H1 (cell line): ENCODE measurements around the gene CCDC9B. TPM values are rescaled to one million over a fixed set of nuclear protein-coding genes. Genes with fewer than 3 reads are reported as not detected.

Experiments
- CTCF ChIA-PET: fragments of 300-600 bp; sonication (Branson Sonifier 250); formaldehyde crosslinking; loops from one replicate; lab custom pipeline; 2021; ENCODE audit not compliant: partially characterized antibody; lab: Charles Lee
- POLR2A ChIA-PET: fragments of 300-600 bp; sonication (Branson Sonifier 250); formaldehyde crosslinking; loops from one replicate; lab custom pipeline; 2021; ENCODE audit warnings: inconsistent platforms; ENCODE audit not compliant: partially characterized antibody; lab: Charles Lee
- DNase-seq, 2 experiments: peaks; one replicate each; pipeline versions ENCODE4 v3.0.0 to v3.0.0-alpha.2; 2010 to 2022; ENCODE audit warnings: low spot score in 2 of 2, low read depth in 1 of 2, mixed read lengths in 1 of 2
- FAIRE-seq: peaks from 2 replicates; lab custom pipeline; 2011; peaks lifted over from hg19 to GRCh38; lab: Jason Lieb, UNC
- H2AFZ ChIP-seq: 2 replicates; pipeline ENCODE4 v1.8.1; 2012; ENCODE audit warnings: low read length, inconsistent platforms
- H2AK5ac ChIP-seq: 2 replicates; pipeline ENCODE4 v1.6.1; 2013; ENCODE audit warnings: low read depth, low read length
- H2BK120ac ChIP-seq: replicated peaks from 2 replicates; pipeline ENCODE3; 2013; ENCODE audit warnings: low read depth, low read length, inconsistent platforms
- H2BK12ac ChIP-seq: 2 replicates; pipeline ENCODE4 v1.6.1; 2013; ENCODE audit warnings: low read depth, low read length
- H2BK15ac ChIP-seq: 2 replicates; pipeline ENCODE4 v1.6.1; 2013; ENCODE audit warnings: low read length
- H2BK20ac ChIP-seq: 2 replicates; pipeline ENCODE4 v1.6.1; 2013; ENCODE audit warnings: low read length
- H2BK5ac ChIP-seq: 2 replicates; pipeline ENCODE4 v1.6.1; 2013; ENCODE audit warnings: low read depth, low read length
- H3K14ac ChIP-seq: 2 replicates; pipeline ENCODE4 v1.6.1; 2013; ENCODE audit warnings: inconsistent platforms; ENCODE audit not compliant: insufficient read length
- H3K18ac ChIP-seq: 2 replicates; pipeline ENCODE4 v1.6.1; 2013; ENCODE audit warnings: low read length; ENCODE audit errors: extremely low read depth
- H3K23ac ChIP-seq: 2 replicates; pipeline ENCODE4 v1.6.1; 2013; ENCODE audit warnings: inconsistent platforms; ENCODE audit not compliant: insufficient read length
- H3K23me2 ChIP-seq: 2 replicates; pipeline ENCODE4 v1.6.1; 2013; ENCODE audit warnings: low read depth, low read length
- H3K27ac ChIP-seq: 2 replicates; pipeline ENCODE4 v1.6.1; 2011; ENCODE audit warnings: low read depth, low read length, inconsistent platforms
- H3K27me3 ChIP-seq, 4 experiments: replicated peaks in 1 of 4; 1 replicate in 1 of 4; 2 replicates in 3 of 4; pipeline versions ENCODE4 v1.6.1 to v1.8.1; 2011 to 2013; ENCODE audit warnings: low read length in 3 of 4, mild to moderate bottlenecking in 3 of 4, inconsistent platforms in 2 of 4, mixed read lengths in 2 of 4, moderate library complexity in 1 of 4; ENCODE audit not compliant: control insufficient read depth in 3 of 4, insufficient read depth in 3 of 4; ENCODE audit errors: extremely low read depth in 1 of 4
- H3K36me3 ChIP-seq, 4 experiments: 2 replicates each; pipeline versions ENCODE4 v1.6.1 to v1.8.1; 2011 to 2013; ENCODE audit warnings: mild to moderate bottlenecking in 4 of 4, low read length in 3 of 4, moderate library complexity in 2 of 4, control low read depth in 1 of 4, inconsistent platforms in 1 of 4; ENCODE audit not compliant: insufficient read depth in 4 of 4, control insufficient read depth in 2 of 4
- H3K4ac ChIP-seq: replicated peaks from 2 replicates; pipeline ENCODE3; 2013; ENCODE audit warnings: low read length, low read depth, mixed read lengths, inconsistent platforms; ENCODE audit not compliant: insufficient read length
- H3K4me1 ChIP-seq, 4 experiments: replicated peaks in 1 of 4; 1 replicate in 1 of 4; 2 replicates in 3 of 4; pipeline versions ENCODE4 v1.6.1 to v1.8.1; 2011 to 2013; ENCODE audit warnings: low read length in 3 of 4, inconsistent platforms in 2 of 4, mixed read lengths in 1 of 4; ENCODE audit not compliant: insufficient read depth in 4 of 4, control insufficient read depth in 3 of 4
- H3K4me2 ChIP-seq, 2 experiments: 2 replicates each; pipeline versions ENCODE4 v1.6.1 to v1.8.1; 2011 to 2013; ENCODE audit warnings: low read depth in 2 of 2, low read length in 2 of 2, control low read depth in 1 of 2, inconsistent platforms in 1 of 2, mild to moderate bottlenecking in 1 of 2; ENCODE audit not compliant: insufficient read depth in 1 of 2
- H3K4me3 ChIP-seq, 4 experiments: fragments of 200-600, 300-600 bp in 1 of 4; sonication (generic), shearing (Covaris generic), sonication (Bioruptor Twin) in 1 of 4; 2 replicates each; pipeline versions ENCODE4 v1.5.1 to v1.8.1; 2011 to 2016; ENCODE audit warnings: low read length in 4 of 4, low read depth in 3 of 4, control low read depth in 2 of 4, inconsistent platforms in 2 of 4, mild to moderate bottlenecking in 2 of 4, mixed read lengths in 1 of 4, moderate library complexity in 1 of 4; ENCODE audit not compliant: insufficient read depth in 2 of 4; ENCODE audit errors: extremely low read depth in 1 of 4
- H3K56ac ChIP-seq: replicated peaks from 2 replicates; pipeline ENCODE3; 2013; ENCODE audit warnings: low read depth, mild to moderate bottlenecking, mixed read lengths, low read length, inconsistent platforms; ENCODE audit not compliant: insufficient read length
- H3K79me1 ChIP-seq: 2 replicates; pipeline ENCODE4 v1.6.1; 2013; ENCODE audit warnings: low read depth, low read length, control low read depth
- H3K79me2 ChIP-seq, 2 experiments: 2 replicates each; pipeline versions ENCODE4 v1.6.1 to v1.8.1; 2012 to 2013; ENCODE audit warnings: low read length in 2 of 2, mild to moderate bottlenecking in 2 of 2, inconsistent platforms in 1 of 2; ENCODE audit not compliant: insufficient read depth in 2 of 2, control insufficient read depth in 1 of 2
- H3K9ac ChIP-seq, 4 experiments: replicated peaks in 1 of 4; 1 replicate in 1 of 4; 2 replicates in 3 of 4; pipeline versions ENCODE4 v1.6.1 to v1.8.1; 2011 to 2013; ENCODE audit warnings: low read depth in 3 of 4, low read length in 3 of 4, control low read depth in 2 of 4, mild to moderate bottlenecking in 2 of 4, moderate library complexity in 2 of 4, inconsistent platforms in 1 of 4; ENCODE audit errors: extremely low read depth in 1 of 4
- H3K9me3 ChIP-seq, 2 experiments: 2 replicates each; pipeline versions ENCODE4 v1.6.1 to v1.8.1; 2012 to 2013; ENCODE audit warnings: mild to moderate bottlenecking in 2 of 2, moderate library complexity in 2 of 2, control low read depth in 1 of 2, inconsistent platforms in 1 of 2, low read depth in 1 of 2, low read length in 1 of 2, mixed read lengths in 1 of 2; ENCODE audit not compliant: insufficient read depth in 2 of 2
- H4K20me1 ChIP-seq, 2 experiments: replicated peaks in 1 of 2; 2 replicates each; pipeline versions ENCODE3 to v1.8.1; 2011 to 2013; ENCODE audit warnings: inconsistent platforms in 2 of 2, low read length in 2 of 2, mild to moderate bottlenecking in 1 of 2; ENCODE audit not compliant: insufficient read depth in 2 of 2, control insufficient read depth in 1 of 2
- H4K5ac ChIP-seq: 2 replicates; pipeline ENCODE4 v1.6.1; 2013; ENCODE audit warnings: low read length, low read depth, mixed read lengths, inconsistent platforms; ENCODE audit not compliant: insufficient read length
- H4K8ac ChIP-seq: 2 replicates; pipeline ENCODE4 v1.8.0; 2013; ENCODE audit warnings: mild to moderate bottlenecking, moderate library complexity, low read length, inconsistent platforms; ENCODE audit not compliant: insufficient read depth; ENCODE audit errors: extremely low read depth
- H4K91ac ChIP-seq: replicated peaks from 2 replicates; pipeline ENCODE3; 2013; ENCODE audit warnings: low read length, mixed read lengths, inconsistent platforms; ENCODE audit not compliant: insufficient read length
- CTCF ChIP-seq, 3 experiments: IDR thresholded peaks; 1 replicate in 2 of 3; 2 replicates in 1 of 3; pipeline versions ENCODE4 v1.5.1 to v1.6.1; 2011; ENCODE audit warnings: low read length in 3 of 3, mild to moderate bottlenecking in 3 of 3, inconsistent platforms in 2 of 3, low read depth in 1 of 3, moderate library complexity in 1 of 3; ENCODE audit not compliant: insufficient read depth in 1 of 3; ENCODE audit errors: control extremely low read depth in 1 of 3
- JUND ChIP-seq: IDR thresholded peaks from 2 replicates; pipeline ENCODE4 v1.6.1; 2011; ENCODE audit warnings: mild to moderate bottlenecking, improper control_type of control experiment, low read length
- WGBS, 2 experiments: shearing (Covaris generic) in 1 of 2; methylation state at CpG; one replicate each; pipeline versions ENCODE4 v1.1.6 to v1.1.7; 2013 to 2015; ENCODE audit warnings: low lambda C conversion rate in 2 of 2, mixed read lengths in 2 of 2, inconsistent platforms in 1 of 2, low coverage in 1 of 2, missing lambda C conversion rate in 1 of 2; ENCODE audit not compliant: insufficient replicate concordance in 2 of 2, insufficient coverage in 1 of 2, insufficient read length in 1 of 2; ENCODE audit errors: extremely low coverage in 1 of 2, missing lambda C conversion rate in 1 of 2; 5-methylcytosine and 5-hydroxymethylcytosine counted together
- polyA plus RNA-seq, 7 experiments: library from polyadenylated mRNA; depleted of rRNA in 3 of 7; stranded (reverse) in 5 of 7; unstranded in 2 of 7; fragments of >200 nt in 5 of 7; fragments of 200-250 nt in 2 of 7; gene quantifications; 1 replicate in 5 of 7; 2 replicates in 1 of 7; 4 replicates in 1 of 7; pipeline versions ENCODE4 v1.2.1 to v1.2.3, GENCODE V29; 2011 to 2013; ENCODE audit warnings: missing spikeins in 2 of 7, mixed read lengths in 2 of 7
- total RNA-seq: library from RNA; stranded (reverse); fragmentation: NEBNext Ultra II Directional; extraction: Animal tissue kit (Norgen Biotek cat#: 25700); gene quantifications from 2 replicates; pipeline ENCODE4 v1.2.1, GENCODE V29; 2021

Gene CCDC9B
- total and polyA plus RNA-seq, 2 of the 8 experiments (the other 6 are each of a cell fraction or from before 2014, with no cell fraction given): 0.45 to 0.78 TPM

GRCh38 chr15:40317580-40317979 is 23.2 kb downstream of the CCDC9B start:
- H3K18ac ChIP-seq: no peak overlapping the region
- no peak overlapping the region for H3K23ac ChIP-seq
- H2BK5ac ChIP-seq: no peak overlapping the region
- no peak overlapping the region for H3K14ac ChIP-seq
- no peak overlapping the region for H3K4me2 ChIP-seq
- no peak overlapping the region for H2BK12ac ChIP-seq
- no peaks in the 10 kb centered on the region for H3K79me2 ChIP-seq
- ChIA-PET POLR2A (interaction anchor here (1.4 kb wide), 1 partner anchor 38 kb away, joined by 4 read pairs; no protein-coding TSS in a partner anchor), CTCF (interaction anchor here (0.7 to 23.9 kb wide), 10 partner anchors 11 to 280 kb away, joined by 3 to 584 read pairs (median 6); partner anchors contain the start of genes ANKRD63, CCDC9B, PAK6 and PLCB2)
- H2AK5ac ChIP-seq: no peak overlapping the region
- no peak overlapping the region for H2BK120ac ChIP-seq
- H3K27ac ChIP-seq: no peak overlapping the region
- FAIRE-seq: no peak
- WGBS, 2 experiments: 98% methylated on average over 4 of the region's 4 CpGs; no CpG with 5 or more reads in 1 of the 2 experiments
- no peaks in the 10 kb centered on the region for H3K9me3 ChIP-seq
- H3K56ac ChIP-seq: no peak overlapping the region
- no peak overlapping the region for H4K91ac ChIP-seq
- H3K4ac ChIP-seq: no peak overlapping the region
- no peak overlapping the region for H2AFZ ChIP-seq
- H3K23me2 ChIP-seq: peaks cover 2% of the 10 kb centered on the region; the same call in 1 of the 2 replicates
- DNase-seq: no peak
- H3K27me3 ChIP-seq: peaks cover 0 to 10% (median 6%) of the 10 kb centered on the region in 4 experiments; a peak in 4 of 7 replicates
- peaks cover 2 to 14% (median 8%) of the 10 kb centered on the region in 4 experiments for H3K4me1 ChIP-seq
- no peaks in the 10 kb centered on the region for H3K79me1 ChIP-seq
- H3K36me3 ChIP-seq: no peaks in the 10 kb centered on the region
- H3K9ac ChIP-seq: no peak overlapping the region
- no peak overlapping the region for H2BK20ac ChIP-seq
- H3K4me3 ChIP-seq: no peak overlapping the region
- peaks cover 0 to 1% of the 10 kb centered on the region in 2 experiments for H4K20me1 ChIP-seq
- no peak overlapping the region for H4K5ac ChIP-seq
- no peak overlapping the region for H2BK15ac ChIP-seq
- H4K8ac ChIP-seq: no peak overlapping the region
- no peak for TF ChIP-seq JUND
- TF ChIP-seq CTCF (IDR thresholded peaks at IDR 0.05; ENCODE audit: control extremely low read depth in 1 of 3, insufficient read depth in 1 of 3, low read depth in 1 of 3, low read length in 3 of 3): no peak
